Suprapubic skin (tissue), 4 donors: ENCODE data around the gene CXCR6.

Experiments
- CTCF ChIP-seq, 2 donors: fragments of 200-600 bp in 1 of 2; fragments of 450-650 bp in 1 of 2; sonication (generic) in 1 of 2; IDR thresholded peaks; one replicate each; pipeline ENCODE4 v1.5.1; 2016 to 2019; ENCODE audit warnings: antibody characterized with exemption in 2 of 2, mild to moderate bottlenecking in 1 of 2, moderate library complexity in 1 of 2
- POLR2A ChIP-seq, 2 donors: fragments of 450-650 bp; IDR thresholded peaks; one replicate each; pipeline ENCODE4 v1.6.1; 2017; ENCODE audit warnings: antibody characterized with exemption in 2 of 2, mild to moderate bottlenecking in 2 of 2, moderate library complexity in 2 of 2
- POLR2AphosphoS5 ChIP-seq, 3 donors: sonication (generic); formaldehyde crosslinking; IDR thresholded peaks; one replicate each; pipeline ENCODE4 v1.6.1; 2017; ENCODE audit warnings: antibody characterized with exemption in 3 of 3

- TF ChIP-seq CTCF (IDR thresholded peaks at IDR 0.05) (no peak), POLR2AphosphoS5 (IDR thresholded peaks at IDR 0.05) (no peak), POLR2A (IDR thresholded peaks at IDR 0.05) (no peak)
Observed at GRCh38 chr3:45988804-45989203, 45.5 kb downstream of the CXCR6 start.
